ENCODE measurements around the gene PARP9.

Gene PARP9

GRCh38 chr3:122606330-122606729 lies 42.2 kb upstream of the PARP9 start:
- Histone ChIP-seq H3K27me3 (ENCODE audit: low read depth, low read length) (no peaks in the 10 kb centered on the region), H3K36me3 (replicated peaks; ENCODE audit: low read depth, low read length) (peaks cover 70% of the 10 kb centered on the region), H3K27ac (ENCODE audit: low read length) (peak overlapping the region; percentile 98), H3K9me3 (ENCODE audit: insufficient read depth, low read length) (peaks cover 11% of the 10 kb centered on the region), H3K4me2 (ENCODE audit: low read length) (no peak overlapping the region), H3K4me3 (ENCODE audit: low read length) (no peak overlapping the region), H3K4me1 (ENCODE audit: low read length) (peaks cover 77% of the 10 kb centered on the region), H2AFZ (ENCODE audit: low read depth, low read length) (no peak overlapping the region), H4K20me1 (ENCODE audit: insufficient read depth, low read length) (no peaks in the 10 kb centered on the region), H3K79me2 (ENCODE audit: low read length) (peaks cover 84% of the 10 kb centered on the region), H3K9ac (ENCODE audit: low read length) (no peak overlapping the region; the same call in 1 of the 2 replicates)
- TF ChIP-seq, protein P1, sequence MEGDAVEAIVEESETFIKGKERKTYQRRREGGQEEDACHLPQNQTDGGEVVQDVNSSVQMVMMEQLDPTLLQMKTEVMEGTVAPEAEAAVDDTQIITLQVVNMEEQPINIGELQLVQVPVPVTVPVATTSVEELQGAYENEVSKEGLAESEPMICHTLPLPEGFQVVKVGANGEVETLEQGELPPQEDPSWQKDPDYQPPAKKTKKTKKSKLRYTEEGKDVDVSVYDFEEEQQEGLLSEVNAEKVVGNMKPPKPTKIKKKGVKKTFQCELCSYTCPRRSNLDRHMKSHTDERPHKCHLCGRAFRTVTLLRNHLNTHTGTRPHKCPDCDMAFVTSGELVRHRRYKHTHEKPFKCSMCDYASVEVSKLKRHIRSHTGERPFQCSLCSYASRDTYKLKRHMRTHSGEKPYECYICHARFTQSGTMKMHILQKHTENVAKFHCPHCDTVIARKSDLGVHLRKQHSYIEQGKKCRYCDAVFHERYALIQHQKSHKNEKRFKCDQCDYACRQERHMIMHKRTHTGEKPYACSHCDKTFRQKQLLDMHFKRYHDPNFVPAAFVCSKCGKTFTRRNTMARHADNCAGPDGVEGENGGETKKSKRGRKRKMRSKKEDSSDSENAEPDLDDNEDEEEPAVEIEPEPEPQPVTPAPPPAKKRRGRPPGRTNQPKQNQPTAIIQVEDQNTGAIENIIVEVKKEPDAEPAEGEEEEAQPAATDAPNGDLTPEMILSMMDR (IDR thresholded peaks at IDR 0.05; ENCODE audit: low read depth, low read length): no peak
- TF ChIP-seq EZH2phosphoT487 (IDR thresholded peaks at IDR 0.05; ENCODE audit: low read depth): no peak

DNA sequence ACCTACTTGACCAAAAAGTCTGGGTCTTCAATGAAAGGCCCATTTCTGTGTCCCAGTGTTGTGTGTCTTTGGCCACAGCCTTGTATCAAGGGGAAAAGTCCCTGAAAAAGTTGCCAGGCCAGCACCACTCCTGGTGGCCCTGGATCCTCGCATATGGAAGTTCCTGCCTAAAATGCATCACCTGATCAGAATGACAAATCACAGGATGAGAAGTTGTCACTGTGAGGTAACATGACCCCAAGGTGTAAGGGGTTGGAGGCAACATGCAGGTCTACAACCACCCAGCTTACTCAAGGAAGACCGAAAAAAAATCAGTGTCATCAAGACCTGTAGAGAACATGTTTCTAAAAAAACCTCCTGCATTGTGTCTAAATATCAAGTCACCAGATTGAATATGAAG lies 39.0 kb upstream of the PARP9 start:
- peaks cover 65% of the 10 kb centered on the region for H3K36me3 ChIP-seq (replicated peaks; ENCODE audit: low read depth, low read length)
- no peak overlapping the region for H3K4me2 ChIP-seq (ENCODE audit: low read length)
- H3K4me1 ChIP-seq (ENCODE audit: low read length): peaks cover 61% of the 10 kb centered on the region
- H3K9ac ChIP-seq (ENCODE audit: low read length): no peak overlapping the region
- no peaks in the 10 kb centered on the region for H3K27me3 ChIP-seq (ENCODE audit: low read depth, low read length)
- H3K9me3 ChIP-seq (ENCODE audit: insufficient read depth, low read length): no peaks in the 10 kb centered on the region
- H3K4me3 ChIP-seq (ENCODE audit: low read length): no peak overlapping the region
- H4K20me1 ChIP-seq (ENCODE audit: insufficient read depth, low read length): no peaks in the 10 kb centered on the region
- H2AFZ ChIP-seq (ENCODE audit: low read depth, low read length): no peak overlapping the region
- peaks cover 93% of the 10 kb centered on the region for H3K79me2 ChIP-seq (ENCODE audit: low read length)
- H3K27ac ChIP-seq (ENCODE audit: low read length): no peak overlapping the region
- TF ChIP-seq, protein P1 (IDR thresholded peaks at IDR 0.05; ENCODE audit: low read depth, low read length): no peak
- TF ChIP-seq EZH2phosphoT487 (IDR thresholded peaks at IDR 0.05; ENCODE audit: low read depth): no peak

DNA sequence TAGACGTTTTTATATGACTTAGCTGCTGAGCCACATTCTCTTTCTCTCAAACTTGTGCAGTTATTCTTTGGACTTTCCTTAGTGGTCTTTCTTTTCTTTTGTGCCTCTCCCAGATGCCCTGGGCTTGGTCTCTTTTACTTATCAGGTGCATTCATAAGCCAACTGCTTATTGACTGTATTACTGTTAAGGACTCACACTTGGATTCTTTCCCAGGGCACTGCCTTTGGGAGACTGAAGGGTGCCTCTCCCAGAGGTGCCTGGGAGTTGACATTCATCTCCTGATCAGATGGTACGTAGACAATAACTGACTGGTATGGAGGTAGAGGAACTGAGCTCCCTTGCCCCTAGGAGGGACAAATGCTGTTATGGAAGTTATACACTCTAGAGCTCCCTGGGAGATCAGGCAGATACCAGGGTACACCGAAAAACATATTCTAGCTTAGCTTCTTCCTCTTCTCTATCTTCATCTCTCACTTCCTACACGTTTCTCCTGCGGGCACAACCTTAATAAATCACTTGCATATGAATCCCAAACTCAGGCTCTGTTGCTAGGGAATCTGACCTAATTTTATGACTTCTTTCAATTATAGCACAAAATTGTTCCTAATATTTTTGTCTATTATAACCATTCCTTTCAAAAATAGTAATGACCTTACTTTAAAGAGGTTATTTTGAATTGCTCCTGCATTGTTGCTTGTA lies 38.1 kb upstream of the PARP9 start:
- TF ChIP-seq, protein P1 (IDR thresholded peaks at IDR 0.05; ENCODE audit: low read depth, low read length): no peak
- TF ChIP-seq EZH2phosphoT487 (IDR thresholded peaks at IDR 0.05; ENCODE audit: low read depth): no peak
- peak overlapping the region; percentile 35; the same call in 1 of the 2 replicates for H3K9ac ChIP-seq (ENCODE audit: low read length)
- H3K9me3 ChIP-seq (ENCODE audit: insufficient read depth, low read length): no peaks in the 10 kb centered on the region
- H3K4me2 ChIP-seq (ENCODE audit: low read length): peak overlapping the region; percentile 57
- H3K27ac ChIP-seq (ENCODE audit: low read length): peak overlapping the region; percentile 59
- H3K36me3 ChIP-seq (replicated peaks; ENCODE audit: low read depth, low read length): peaks cover 58% of the 10 kb centered on the region
- H2AFZ ChIP-seq (ENCODE audit: low read depth, low read length): no peak overlapping the region
- peaks cover 86% of the 10 kb centered on the region for H3K79me2 ChIP-seq (ENCODE audit: low read length)
- H3K27me3 ChIP-seq (ENCODE audit: low read depth, low read length): no peaks in the 10 kb centered on the region
- no peaks in the 10 kb centered on the region for H4K20me1 ChIP-seq (ENCODE audit: insufficient read depth, low read length)
- H3K4me1 ChIP-seq (ENCODE audit: low read length): peaks cover 56% of the 10 kb centered on the region
- peak overlapping the region; percentile 11; the same call in 1 of the 2 replicates for H3K4me3 ChIP-seq (ENCODE audit: low read length)

DNA sequence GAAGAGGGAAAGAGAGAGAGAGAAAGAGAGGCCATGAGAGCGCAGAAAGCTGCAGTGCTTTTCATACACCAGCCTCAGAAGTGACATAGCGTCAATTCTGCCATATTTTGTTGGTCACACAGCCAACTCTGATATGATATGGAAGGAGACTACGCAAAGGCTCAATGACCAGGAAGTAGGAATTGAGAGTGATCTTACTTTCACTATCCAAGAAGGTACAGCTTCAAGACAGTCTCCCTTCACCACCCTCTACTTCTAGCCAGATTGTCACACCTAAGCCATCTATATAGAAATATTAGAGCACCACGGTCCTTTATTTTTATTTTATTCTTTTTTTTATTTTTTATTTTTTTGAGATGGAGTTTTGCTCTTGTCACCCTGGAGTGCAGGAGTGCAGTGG lies 34.5 kb upstream of the PARP9 start:
- Histone ChIP-seq H3K9me3 (ENCODE audit: insufficient read depth, low read length) (no peaks in the 10 kb centered on the region), H2AFZ (ENCODE audit: low read depth, low read length) (no peak overlapping the region), H3K27me3 (ENCODE audit: low read depth, low read length) (no peaks in the 10 kb centered on the region), H3K4me3 (ENCODE audit: low read length) (no peak overlapping the region), H4K20me1 (ENCODE audit: insufficient read depth, low read length) (no peaks in the 10 kb centered on the region), H3K36me3 (replicated peaks; ENCODE audit: low read depth, low read length) (peaks cover 67% of the 10 kb centered on the region), H3K9ac (ENCODE audit: low read length) (no peak overlapping the region), H3K27ac (ENCODE audit: low read length) (peak overlapping the region; percentile 49), H3K4me2 (ENCODE audit: low read length) (peak overlapping the region; percentile 31), H3K79me2 (ENCODE audit: low read length) (peaks cover 87% of the 10 kb centered on the region), H3K4me1 (ENCODE audit: low read length) (peaks cover 48% of the 10 kb centered on the region)
- no peak for TF ChIP-seq EZH2phosphoT487 (IDR thresholded peaks at IDR 0.05; ENCODE audit: low read depth)
- TF ChIP-seq, protein P1 (IDR thresholded peaks at IDR 0.05; ENCODE audit: low read depth, low read length): no peak

All from OCI-LY3 (cell line).